ENCODE measurements around the gene SLC25A47. TPM values are rescaled to one million over a fixed set of nuclear protein-coding genes. Genes with fewer than 3 reads are reported as not detected.
A peak's percentile ranks its signal among the peaks of the same experiment; 100 is the strongest.

Gene SLC25A47
- total RNA-seq, 1 donor from 2014 or later = not detected

DNA sequence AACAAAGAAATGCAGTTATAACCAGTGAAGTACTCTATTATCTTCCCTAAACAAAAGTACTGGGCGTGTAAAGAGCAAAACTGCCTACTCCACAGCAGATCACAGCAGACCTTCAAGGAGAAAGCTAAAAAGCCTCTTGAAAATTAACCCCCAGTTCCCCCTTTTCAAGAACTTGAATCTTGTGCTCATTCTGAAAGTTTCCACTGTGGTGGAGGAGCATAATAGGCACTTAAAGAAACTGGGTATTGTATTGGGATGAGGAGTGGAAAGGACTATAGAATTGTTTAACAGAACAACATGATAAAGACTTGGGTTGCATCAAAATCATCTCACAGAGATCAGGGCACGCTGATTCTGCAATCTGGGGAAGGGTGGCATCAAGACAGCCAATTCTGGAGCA is 51.1 kb downstream of the SLC25A47 start:
- DNase-seq (ENCODE audit: low spot score) = no peak

DNA sequence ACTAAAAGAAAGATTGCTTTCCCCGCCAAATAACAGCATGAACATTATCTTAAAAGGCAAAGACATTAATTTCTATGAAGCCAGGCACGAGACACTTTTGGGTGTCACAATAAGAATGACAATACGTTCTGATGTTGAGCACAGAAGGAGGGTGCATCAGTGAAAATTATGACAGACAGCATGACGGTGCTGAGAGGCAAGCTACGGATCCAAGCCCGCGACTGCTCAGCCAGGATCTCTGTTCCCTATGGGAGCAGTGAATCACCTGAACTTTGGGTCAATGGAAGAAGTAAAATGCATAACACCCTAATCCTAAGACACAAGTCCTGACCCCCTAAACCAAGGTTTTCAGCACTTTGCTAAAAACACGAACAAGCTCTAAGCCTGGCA is 51.7 kb downstream of the SLC25A47 start:
- DNase-seq (ENCODE audit: low spot score) = no peak

DNA sequence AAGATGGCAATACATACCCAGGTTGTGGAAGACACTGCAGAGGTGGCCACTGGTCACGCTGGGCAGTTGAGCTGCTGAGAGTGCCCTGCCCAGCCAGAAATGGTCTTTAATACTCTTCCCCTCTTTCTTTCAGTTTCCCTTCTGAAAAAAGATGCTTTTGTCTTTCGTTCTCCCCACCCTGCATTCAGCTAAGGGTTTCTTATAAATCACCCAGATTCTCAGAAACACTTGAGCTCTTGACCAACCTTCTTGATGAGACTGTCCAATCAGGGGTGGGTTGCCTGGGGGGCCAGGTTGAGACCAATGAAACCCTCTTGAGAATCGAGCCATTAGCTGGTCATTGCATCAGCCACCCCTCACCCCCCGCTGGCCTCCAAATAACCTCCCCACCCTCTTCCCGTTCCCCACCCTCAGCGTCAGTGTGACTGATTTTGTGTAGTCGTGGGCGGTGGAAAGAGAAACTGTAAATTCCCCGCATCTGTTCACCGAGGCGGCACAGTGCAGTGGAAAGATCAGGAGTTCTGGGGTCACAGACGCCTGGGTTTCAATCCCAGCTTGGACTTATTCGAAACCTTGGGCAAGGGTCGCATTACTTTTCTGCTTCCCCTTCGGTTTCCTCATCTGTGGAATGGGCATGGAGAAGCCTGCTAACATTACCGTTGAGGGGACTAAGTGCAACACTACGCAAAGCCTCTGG is 52.3 kb downstream of the SLC25A47 start:
- no peak for DNase-seq (ENCODE audit: low spot score)

DNA sequence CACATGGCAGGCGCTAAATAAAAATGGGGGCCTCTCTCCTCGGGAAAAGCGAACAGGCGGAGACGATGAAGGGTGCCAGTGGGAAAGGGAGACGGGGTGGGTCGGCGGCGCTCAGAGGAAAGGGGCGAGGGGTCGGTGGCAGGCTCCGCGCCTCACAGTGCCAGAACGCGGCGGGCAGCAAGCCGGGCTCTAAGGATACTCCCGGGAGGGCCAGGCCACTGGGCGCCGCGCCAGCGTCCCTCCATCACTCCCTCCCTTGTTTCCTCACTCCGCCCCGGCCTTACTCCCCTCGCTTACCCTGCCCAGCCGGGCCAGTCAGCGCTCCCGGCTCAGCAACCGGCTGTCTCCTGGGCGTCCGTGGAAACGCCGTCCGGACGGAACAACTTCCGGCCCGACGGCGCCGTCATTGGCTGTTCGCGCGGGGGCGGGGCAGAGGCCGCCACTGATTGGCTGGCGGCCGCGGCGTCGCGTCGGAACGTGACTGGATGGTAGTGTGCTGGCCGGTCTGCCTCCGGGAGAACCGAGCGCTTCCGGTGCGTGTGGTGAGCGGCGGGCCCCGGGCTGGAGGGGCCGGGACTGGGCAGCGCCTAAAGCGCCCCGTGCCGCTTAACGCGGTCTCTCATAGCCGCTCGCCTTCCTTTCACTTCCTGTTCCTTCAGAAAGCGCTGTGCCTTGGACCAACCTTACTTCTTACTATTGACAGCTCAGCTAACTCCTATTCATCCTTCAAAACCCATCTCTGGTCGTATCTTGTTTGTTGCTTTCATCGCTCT is 53.0 kb downstream of the SLC25A47 start, which contains the start of gene WDR25:
WDR25 (plus strand) TSS at position 523 of the 773 bp plus-strand sequence.
- peak; percentile 99 for DNase-seq (ENCODE audit: low spot score)

DNA sequence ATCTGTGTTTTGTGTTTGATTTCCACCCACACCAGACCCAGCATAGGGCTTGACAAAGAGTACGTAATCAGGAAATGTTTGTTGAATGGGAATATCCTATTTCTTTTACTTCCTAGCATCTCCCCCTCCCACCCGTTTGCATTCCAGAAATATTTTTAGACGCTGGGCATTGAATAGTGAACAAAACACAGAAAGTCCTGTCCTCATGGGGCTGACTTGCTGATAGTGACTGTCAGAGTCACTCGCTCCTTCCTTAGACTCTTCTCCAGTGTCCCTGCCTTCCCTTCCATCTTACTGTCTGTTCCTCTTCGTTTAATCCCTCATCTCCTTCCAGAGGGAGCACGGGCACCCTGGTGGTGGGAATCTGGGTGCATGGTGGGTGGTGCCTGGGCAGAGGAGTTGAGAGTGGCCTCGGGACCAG is 53.6 kb downstream of the SLC25A47 start:
- no peak for DNase-seq (ENCODE audit: low spot score)

Small RNA genes lying within 50 kb of the gene (microRNA-seq; reads per million reads assigned to microRNA genes)
- gene MIR345 (ENCODE audit: borderline number of aligned reads) (101 reads per million, percentile 46 among the genes with 10 or more reads in this experiment), gene MIR6764 (ENCODE audit: borderline number of aligned reads) (not detected)

Other genes starting within 250 kb of the SLC25A47 start
- gene DEGS2, start 163.7 kb upstream of the SLC25A47 start, total RNA-seq = 0.45 TPM
- 61.3 TPM for gene YY1, start 84.2 kb upstream of the SLC25A47 start, total RNA-seq
- gene SLC25A29, start 16.9 kb upstream of the SLC25A47 start, total RNA-seq = 20.0 TPM
- 8.7 TPM for gene WDR25, start 53.1 kb downstream of the SLC25A47 start, total RNA-seq

Data from mesenteric fat pad (tissue), 1 donor.